Left lung (tissue), 10 donors: ENCODE results near the gene FAXDC2. TPM values are rescaled to one million over a fixed set of nuclear protein-coding genes. Genes with fewer than 3 reads are reported as not detected.
A peak's percentile ranks its signal among the peaks of the same experiment; 100 is the strongest.

Experiments
- ATAC-seq: fragments of 200-7000 bp; cut with Tn5 transposase; one replicate; pipeline ENCODE4 v1.9.1; 2020; ENCODE audit warnings: moderate library complexity
- DNase-seq, 4 donors: peaks; one replicate each; pipeline ENCODE4 v3.0.0-alpha.2; 2013 to 2020
- H3K27ac ChIP-seq, 2 donors: fragments of 200-600 bp; sonication (generic) in 1 of 2; one replicate each; pipeline versions ENCODE4 v1.5.0 to v1.8.0; 2020 to 2021
- H3K27me3 ChIP-seq, 2 donors: fragments of 200-600 bp; sonication (generic) in 1 of 2; one replicate each; pipeline versions ENCODE4 v1.5.0 to v1.8.0; 2020 to 2021
- H3K36me3 ChIP-seq, 2 donors: fragments of 200-600 bp; sonication (generic) in 1 of 2; one replicate each; pipeline versions ENCODE4 v1.5.0 to v1.8.0; 2020 to 2021
- H3K4me1 ChIP-seq, 2 donors: fragments of 200-600 bp; one replicate each; pipeline ENCODE4 v1.8.0; 2021
- H3K4me3 ChIP-seq, 2 donors: fragments of 200-600 bp; sonication (generic) in 1 of 2; one replicate each; pipeline versions ENCODE4 v1.5.0 to v1.8.0; 2020 to 2021; ENCODE audit warnings: mild to moderate bottlenecking in 1 of 2
- H3K9me3 ChIP-seq, 2 donors: fragments of 200-600 bp; sonication (generic) in 1 of 2; one replicate each; pipeline versions ENCODE4 v1.5.0 to v1.8.0; 2020 to 2021
- CTCF ChIP-seq, 2 donors: fragments of 200-600 bp; sonication (generic) in 1 of 2; IDR thresholded peaks; one replicate each; pipeline versions ENCODE4 v1.5.0 to v1.8.0; 2021; ENCODE audit warnings: antibody characterized with exemption in 2 of 2
- intact Hi-C, 2 donors: fragments of 100-400 bp; cut with DNase I; formaldehyde crosslinking; loops; one replicate each; pipeline versions ENCODE4 v1.11.2 to v1.14.2; 2022
- microRNA-seq, 2 donors: library from miRNA; unstranded; fragments of <30 nt; microRNA quantifications; one replicate each; pipeline ENCODE4, GENCODE V29; 2019
- polyA plus RNA-seq, 6 donors: library from polyadenylated mRNA; unstranded; fragments of 120-200 nt; gene quantifications; one replicate each; pipeline ENCODE4 v1.2.1, GENCODE V29; 2013; ENCODE audit not compliant: insufficient read length in 6 of 6
- total RNA-seq, 2 donors: library from RNA; stranded (reverse); fragmentation: NEBNext Ultra II Directional; extraction: Animal tissue kit (Norgen Biotek cat#: 25700); gene quantifications; one replicate each; pipeline ENCODE4 v1.2.1, GENCODE V29; 2021
- donor health status: DM: no; HTN: yes; CAD: no.
- donor health status: DM: no; HTN: no; CAD: no.

FAXDC2 gene
- total and polyA plus RNA-seq, 8 donors = 17.9 to 55.3 (median 37.0) TPM

GRCh38 chr5:154776167-154776566, 74.2 kb downstream of the FAXDC2 start:
- H3K9me3 ChIP-seq = no peaks in the 10 kb centered on the region

GRCh38 chr5:154773326-154773725, 77.1 kb downstream of the FAXDC2 start:
- no peaks in the 10 kb centered on the region for H3K9me3 ChIP-seq
- DNase-seq (no peak), ATAC-seq (no peak)
- intact Hi-C loops = no loop called here
- no peaks in the 10 kb centered on the region for H3K27me3 ChIP-seq
- no peak for TF ChIP-seq CTCF (IDR thresholded peaks at IDR 0.05)
- no peak overlapping the region for H3K4me3 ChIP-seq
- H3K4me1 ChIP-seq = peaks cover 6 to 58% of the 10 kb centered on the region in 2 donors
- no peaks in the 10 kb centered on the region for H3K36me3 ChIP-seq
- no peak overlapping the region for H3K27ac ChIP-seq

More at GRCh38 chr5:154776167-154776566, 74.2 kb downstream of the FAXDC2 start:
- TF ChIP-seq CTCF (IDR thresholded peaks at IDR 0.05) = no peak
- peaks cover 0 to 50% of the 10 kb centered on the region in 2 donors for H3K4me1 ChIP-seq
- no peak overlapping the region for H3K4me3 ChIP-seq
- intact Hi-C loops = no loop called here
- no peak overlapping the region for H3K27ac ChIP-seq
- DNase-seq (no peak), ATAC-seq (no peak)
- H3K27me3 ChIP-seq = no peaks in the 10 kb centered on the region
- H3K36me3 ChIP-seq = no peaks in the 10 kb centered on the region

DNA sequence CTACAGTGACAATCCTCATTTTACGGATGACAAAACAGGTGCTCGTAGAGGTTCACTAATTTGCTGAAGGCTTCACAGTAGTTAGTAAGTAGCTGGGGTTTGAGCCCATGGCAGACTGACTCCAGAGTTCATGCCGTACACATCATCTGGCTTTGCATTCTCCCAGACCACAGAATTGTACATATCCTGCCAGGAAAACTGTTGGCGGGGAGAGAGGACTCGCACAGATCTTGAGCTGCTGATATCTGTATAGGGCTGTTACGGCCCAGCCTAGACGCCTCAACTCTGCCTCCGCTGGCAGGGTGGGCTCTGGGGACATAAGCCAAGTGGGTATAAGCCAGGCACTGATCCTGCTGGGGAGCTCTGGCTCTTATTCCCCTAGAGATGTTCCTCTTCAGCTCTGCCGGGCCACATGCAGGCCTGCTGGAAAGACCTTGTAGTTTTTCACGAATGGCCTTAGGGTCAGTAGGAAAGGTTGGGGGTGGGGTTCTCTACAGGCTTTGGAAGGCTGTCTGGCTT, 79.0 kb downstream of the FAXDC2 start:
- no peaks in the 10 kb centered on the region for H3K9me3 ChIP-seq
- no peak overlapping the region for H3K4me3 ChIP-seq
- H3K27ac ChIP-seq = peak overlapping the region in 1 of 2 donors; percentile 53
- ATAC-seq (peak; percentile 69), DNase-seq (peak in 2 of 4 donors; percentile 53 to 78)
- peaks cover 14 to 67% of the 10 kb centered on the region in 2 donors for H3K4me1 ChIP-seq
- H3K36me3 ChIP-seq = no peaks in the 10 kb centered on the region
- intact Hi-C loops = no loop called here
- H3K27me3 ChIP-seq = no peaks in the 10 kb centered on the region
- no peak for TF ChIP-seq CTCF (IDR thresholded peaks at IDR 0.05)

DNA sequence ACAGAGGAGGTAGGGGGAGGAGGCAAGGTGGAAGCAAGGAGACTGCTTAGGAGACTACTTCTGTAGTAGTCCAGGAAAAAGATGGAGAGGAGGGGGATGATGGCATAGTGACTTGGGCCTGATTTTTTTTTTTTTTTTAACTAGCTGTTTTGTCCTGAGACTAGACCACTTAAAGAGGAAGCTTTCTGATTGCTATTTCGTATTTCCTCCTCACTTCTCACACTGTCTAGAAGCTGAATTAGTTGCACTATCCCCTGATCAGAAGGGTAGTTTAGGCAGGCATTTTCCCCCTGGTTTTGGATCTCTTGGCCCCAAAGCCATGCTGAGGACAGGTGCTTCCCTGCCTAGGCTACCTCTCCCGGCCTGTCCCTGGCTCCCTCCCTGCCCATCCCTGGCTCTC, 80.3 kb downstream of the FAXDC2 start:
- peaks cover 14 to 71% of the 10 kb centered on the region in 2 donors for H3K4me1 ChIP-seq
- no peaks in the 10 kb centered on the region for H3K9me3 ChIP-seq

More for the DNA sequence above, 80.3 kb downstream of the FAXDC2 start:
- ATAC-seq = no peak
- no peaks in the 10 kb centered on the region for H3K27me3 ChIP-seq
- no peaks in the 10 kb centered on the region for H3K36me3 ChIP-seq
- no peak overlapping the region for H3K4me3 ChIP-seq
- H3K27ac ChIP-seq = peak overlapping the region in 1 of 2 donors; percentile 18
- intact Hi-C loops = no loop called here
- TF ChIP-seq CTCF (IDR thresholded peaks at IDR 0.05) = no peak
- no peak for DNase-seq

Small RNAs within 50 kb of the gene (microRNA-seq; reads per million reads assigned to microRNA genes)
- gene MIR378H = 0 reads per million in 2 donors

Other genes with a start within 250 kb of the FAXDC2 start
- gene LARP1, start 95.2 kb downstream of the FAXDC2 start, total RNA-seq = 100 to 1,000 TPM; 126 to 172 TPM
- gene LARP1, start 95.2 kb downstream of the FAXDC2 start, polyA plus RNA-seq = 100 to 1,000 TPM in 5 of 6 donors, 10 to 100 TPM in 1; 90.3 to 119 (median 105) TPM
- 10 to 100 TPM; 65.8 to 75.9 TPM for gene CNOT8, start 8.0 kb upstream of the FAXDC2 start, total RNA-seq
- gene CNOT8, start 8.0 kb upstream of the FAXDC2 start, polyA plus RNA-seq = 10 to 100 TPM; 84.3 to 95.4 (median 86.9) TPM
- gene GEMIN5, start 87.6 kb upstream of the FAXDC2 start, total RNA-seq = 10 to 100 TPM; 10.2 to 13.1 TPM
- 10 to 100 TPM; 22.0 to 24.7 (median 23.2) TPM for gene GEMIN5, start 87.6 kb upstream of the FAXDC2 start, polyA plus RNA-seq
- 10 to 100 TPM; 33.8 to 38.4 TPM for gene MRPL22, start 90.5 kb upstream of the FAXDC2 start, total RNA-seq
- 10 to 100 TPM; 39.1 to 44.8 (median 43.9) TPM for gene MRPL22, start 90.5 kb upstream of the FAXDC2 start, polyA plus RNA-seq
- gene KIF4B, start 163.2 kb upstream of the FAXDC2 start, total RNA-seq = under 1 TPM in 1 of 2 donors, not detected in 1; 0.05 TPM
- gene KIF4B, start 163.2 kb upstream of the FAXDC2 start, polyA plus RNA-seq = under 1 TPM; 0.10 to 0.40 (median 0.27) TPM